Measurements from ENCODE around the gene SEPTIN11.

The SEPTIN11 gene

DNA sequence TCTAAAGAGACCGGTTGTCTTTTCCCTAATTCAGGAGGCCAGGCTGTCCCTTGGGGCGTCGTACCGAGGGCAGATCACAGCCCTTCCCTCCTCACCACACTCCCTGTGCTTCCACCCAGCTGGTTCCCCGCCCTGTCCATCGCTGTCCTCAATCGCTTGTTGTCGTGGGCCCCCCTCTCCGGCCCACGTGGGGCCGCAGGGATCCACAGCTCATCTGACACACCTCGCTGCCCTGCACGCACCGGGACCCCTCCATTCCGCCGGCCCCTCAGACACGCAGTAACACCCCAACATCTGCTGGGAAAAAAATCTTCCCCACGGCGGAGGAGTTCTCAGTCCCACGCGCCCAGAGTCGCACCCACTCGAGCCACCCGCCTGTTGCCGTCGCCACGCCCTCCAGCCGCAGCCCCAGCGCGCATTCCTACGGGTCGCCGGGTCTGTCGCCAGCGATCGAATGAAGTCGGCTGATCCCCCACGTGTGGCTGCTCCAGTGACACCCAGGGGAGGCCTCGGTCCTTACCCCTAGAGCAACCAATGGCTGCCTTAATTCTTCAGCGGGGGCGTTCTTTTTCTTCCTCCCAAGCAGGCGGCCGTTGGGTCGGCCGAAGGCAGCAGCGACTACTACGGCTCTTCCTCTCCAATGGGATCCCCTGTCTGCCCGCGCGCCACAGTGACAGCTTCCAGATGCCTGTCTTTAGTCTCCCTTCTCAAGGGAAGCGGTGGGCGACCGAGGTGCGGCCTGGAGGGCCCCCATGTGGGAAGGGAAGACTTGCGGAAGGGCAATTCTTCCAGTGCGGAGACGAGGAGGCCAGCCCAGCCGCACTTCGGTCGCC lies 893 bp upstream of the SEPTIN11 start:
- Histone ChIP-seq H3K27me3 (ENCODE audit: low read length) (no peaks in the 10 kb centered on the region), H3K27ac (ENCODE audit: low read depth, low read length) (peak overlapping the region; percentile 45), H2AFZ (ENCODE audit: low read depth, low read length, severe bottlenecking) (peak overlapping the region; percentile 93), H4K20me1 (ENCODE audit: low read depth, low read length) (no peaks in the 10 kb centered on the region; the same call in 1 of the 2 replicates), H3K9me3 (ENCODE audit: insufficient read depth, low read length) (no peaks in the 10 kb centered on the region), H3K36me3 (ENCODE audit: low read length) (no peaks in the 10 kb centered on the region), H3K4me2 (ENCODE audit: low read depth, low read length, poor library complexity, severe bottlenecking) (peak overlapping the region; percentile 64), H3K9me2 (replicated peaks; ENCODE audit: insufficient read depth, low read length) (no peaks in the 10 kb centered on the region), H3F3A (ENCODE audit: insufficient read depth) (no peaks in the 10 kb centered on the region), H3K4me3 (ENCODE audit: insufficient read depth, low read length, poor library complexity, severe bottlenecking) (peak overlapping the region; percentile 75), H3K79me2 (ENCODE audit: insufficient read depth, low read length) (peaks cover 40% of the 10 kb centered on the region), H3K9ac (ENCODE audit: low read length) (peak overlapping the region; percentile 75)
- no peak for TF ChIP-seq EZH2phosphoT487 (conservative IDR thresholded peaks at IDR 0.05; ENCODE audit: low read length)
- TF ChIP-seq, protein P1, sequence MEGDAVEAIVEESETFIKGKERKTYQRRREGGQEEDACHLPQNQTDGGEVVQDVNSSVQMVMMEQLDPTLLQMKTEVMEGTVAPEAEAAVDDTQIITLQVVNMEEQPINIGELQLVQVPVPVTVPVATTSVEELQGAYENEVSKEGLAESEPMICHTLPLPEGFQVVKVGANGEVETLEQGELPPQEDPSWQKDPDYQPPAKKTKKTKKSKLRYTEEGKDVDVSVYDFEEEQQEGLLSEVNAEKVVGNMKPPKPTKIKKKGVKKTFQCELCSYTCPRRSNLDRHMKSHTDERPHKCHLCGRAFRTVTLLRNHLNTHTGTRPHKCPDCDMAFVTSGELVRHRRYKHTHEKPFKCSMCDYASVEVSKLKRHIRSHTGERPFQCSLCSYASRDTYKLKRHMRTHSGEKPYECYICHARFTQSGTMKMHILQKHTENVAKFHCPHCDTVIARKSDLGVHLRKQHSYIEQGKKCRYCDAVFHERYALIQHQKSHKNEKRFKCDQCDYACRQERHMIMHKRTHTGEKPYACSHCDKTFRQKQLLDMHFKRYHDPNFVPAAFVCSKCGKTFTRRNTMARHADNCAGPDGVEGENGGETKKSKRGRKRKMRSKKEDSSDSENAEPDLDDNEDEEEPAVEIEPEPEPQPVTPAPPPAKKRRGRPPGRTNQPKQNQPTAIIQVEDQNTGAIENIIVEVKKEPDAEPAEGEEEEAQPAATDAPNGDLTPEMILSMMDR (IDR thresholded peaks at IDR 0.05; ENCODE audit: insufficient read depth, low read length, poor library complexity, severe bottlenecking) = no peak

DNA sequence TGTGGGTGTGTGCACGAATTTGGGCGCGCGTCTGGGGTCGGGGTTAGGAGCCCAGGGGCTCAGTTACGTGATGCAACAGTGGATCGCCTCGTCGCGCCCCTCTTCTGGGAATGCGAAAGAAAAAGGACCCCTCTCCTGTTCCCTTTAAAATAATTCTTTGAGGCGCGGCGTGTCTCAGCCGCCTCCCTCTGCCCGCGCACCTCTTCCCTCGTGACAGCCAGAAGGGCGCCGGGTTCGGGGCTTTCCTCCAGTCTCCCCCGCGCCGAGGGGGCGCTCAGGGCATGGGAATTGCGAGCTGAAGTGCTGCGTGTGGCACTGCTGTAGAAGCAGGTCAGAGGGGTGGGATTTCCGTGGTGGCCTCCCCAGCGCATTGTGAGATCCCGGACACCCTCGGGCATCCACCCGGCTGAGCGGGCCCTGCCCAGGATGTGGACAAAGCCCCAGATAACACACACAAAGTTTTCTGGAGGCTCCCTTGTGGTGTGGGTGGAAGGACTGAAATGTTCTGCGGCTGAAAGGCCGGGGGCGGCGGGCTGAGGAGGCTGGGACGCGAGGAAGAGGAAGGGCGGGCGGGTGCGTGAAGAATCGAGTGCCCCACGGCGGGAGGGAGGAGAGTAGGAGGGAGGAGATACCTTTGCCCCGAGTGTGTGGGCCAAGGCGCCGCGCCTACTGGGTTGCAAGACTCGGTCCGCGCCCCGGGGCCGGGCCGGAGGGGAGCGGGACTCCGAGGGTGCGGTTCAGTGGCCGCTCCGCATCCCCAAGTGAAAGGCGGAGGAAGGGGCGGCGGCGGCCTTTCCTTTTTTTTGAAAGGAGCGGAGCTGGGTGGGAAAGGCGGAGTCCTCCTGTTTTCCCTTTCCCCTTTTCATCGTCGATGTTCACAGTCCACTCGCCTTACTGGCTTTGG lies 752 bp downstream of the SEPTIN11 start:
- Histone ChIP-seq H3K27me3 (ENCODE audit: low read length) (no peaks in the 10 kb centered on the region), H2AFZ (ENCODE audit: low read depth, low read length, severe bottlenecking) (peak overlapping the region; percentile 59), H3K4me3 (ENCODE audit: insufficient read depth, low read length, poor library complexity, severe bottlenecking) (peak overlapping the region; percentile 75), H3K9ac (ENCODE audit: low read length) (peak overlapping the region; percentile 75), H3K27ac (ENCODE audit: low read depth, low read length) (peak overlapping the region; percentile 34), H3K9me2 (replicated peaks; ENCODE audit: insufficient read depth, low read length) (no peaks in the 10 kb centered on the region), H3F3A (ENCODE audit: insufficient read depth) (no peaks in the 10 kb centered on the region), H3K36me3 (ENCODE audit: low read length) (no peaks in the 10 kb centered on the region), H3K79me2 (ENCODE audit: insufficient read depth, low read length) (peaks cover 49% of the 10 kb centered on the region), H3K4me2 (ENCODE audit: low read depth, low read length, poor library complexity, severe bottlenecking) (peak overlapping the region; percentile 89), H3K9me3 (ENCODE audit: insufficient read depth, low read length) (no peaks in the 10 kb centered on the region), H4K20me1 (ENCODE audit: low read depth, low read length) (no peaks in the 10 kb centered on the region; the same call in 1 of the 2 replicates)
- TF ChIP-seq, protein P1 (IDR thresholded peaks at IDR 0.05; ENCODE audit: insufficient read depth, low read length, poor library complexity, severe bottlenecking) = no peak
- no peak for TF ChIP-seq EZH2phosphoT487 (conservative IDR thresholded peaks at IDR 0.05; ENCODE audit: low read length)

DNA sequence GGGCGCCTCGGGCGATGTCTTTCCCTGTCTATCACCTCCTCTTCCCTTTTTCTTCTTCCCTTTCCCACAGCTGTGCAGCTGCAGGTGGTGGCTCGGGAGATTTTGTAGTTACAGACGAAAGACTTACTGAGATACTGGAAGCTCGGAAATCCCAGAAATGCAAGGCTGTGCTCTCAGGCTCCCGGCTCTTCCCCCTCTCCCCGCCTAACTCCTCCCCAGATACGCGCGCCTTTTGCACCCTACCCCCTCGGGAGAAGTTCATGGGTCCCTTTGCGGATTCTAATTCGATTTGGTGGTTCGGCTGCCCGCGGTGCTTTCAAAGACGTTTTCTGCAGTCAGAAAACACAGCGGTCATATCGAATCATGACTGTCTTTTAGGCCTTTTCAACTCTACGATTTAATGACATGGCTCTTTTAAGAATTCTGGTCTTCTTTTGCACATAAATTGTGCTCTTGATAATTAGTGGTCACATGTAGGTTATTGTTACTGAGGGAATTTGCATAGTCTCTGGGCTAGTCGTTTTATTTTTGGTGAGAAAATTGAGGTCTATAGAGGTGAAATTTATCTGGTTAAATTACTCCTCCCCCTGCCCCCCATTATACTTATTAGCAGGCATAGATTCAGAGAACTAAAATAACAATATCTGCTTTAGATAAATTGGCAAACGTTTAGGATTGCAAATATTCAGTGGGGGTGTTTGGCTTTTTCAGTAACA lies 1.6 kb downstream of the SEPTIN11 start:
- TF ChIP-seq, protein P1 (IDR thresholded peaks at IDR 0.05; ENCODE audit: insufficient read depth, low read length, poor library complexity, severe bottlenecking) = no peak
- TF ChIP-seq EZH2phosphoT487 (conservative IDR thresholded peaks at IDR 0.05; ENCODE audit: low read length) = no peak
- peaks cover 55% of the 10 kb centered on the region for H3K79me2 ChIP-seq (ENCODE audit: insufficient read depth, low read length)
- H3K27me3 ChIP-seq (ENCODE audit: low read length) = no peaks in the 10 kb centered on the region
- H4K20me1 ChIP-seq (ENCODE audit: low read depth, low read length) = no peaks in the 10 kb centered on the region; the same call in 1 of the 2 replicates
- H2AFZ ChIP-seq (ENCODE audit: low read depth, low read length, severe bottlenecking) = peak overlapping the region; percentile 59
- H3F3A ChIP-seq (ENCODE audit: insufficient read depth) = no peaks in the 10 kb centered on the region
- no peaks in the 10 kb centered on the region for H3K36me3 ChIP-seq (ENCODE audit: low read length)
- H3K9me3 ChIP-seq (ENCODE audit: insufficient read depth, low read length) = no peaks in the 10 kb centered on the region
- peak overlapping the region; percentile 89 for H3K4me2 ChIP-seq (ENCODE audit: low read depth, low read length, poor library complexity, severe bottlenecking)
- no peaks in the 10 kb centered on the region for H3K9me2 ChIP-seq (replicated peaks; ENCODE audit: insufficient read depth, low read length)
- H3K27ac ChIP-seq (ENCODE audit: low read depth, low read length) = no peak overlapping the region
- peak overlapping the region; percentile 75 for H3K9ac ChIP-seq (ENCODE audit: low read length)
- H3K4me3 ChIP-seq (ENCODE audit: insufficient read depth, low read length, poor library complexity, severe bottlenecking) = peak overlapping the region; percentile 75
